ENCODE measurements around the gene CLTCL1.

- TF ChIP-seq CTCF (IDR thresholded peaks at IDR 0.05) = no peak
- no peak for TF ChIP-seq TCF7L2 (IDR thresholded peaks at IDR 0.05; ENCODE audit: low read depth, low read length)
- no peak for TF ChIP-seq POLR2AphosphoS5 (IDR thresholded peaks at IDR 0.05; ENCODE audit: low read depth, low read length)
Measured at GRCh38 chr22:19234126-19234896, 57.2 kb downstream of the CLTCL1 start.
